ENCODE results near the gene CAPN1. TPM values are rescaled to one million over a fixed set of nuclear protein-coding genes. Genes with fewer than 3 reads are reported as not detected.

CAPN1 gene
- total and polyA plus RNA-seq, 9 of the 15 experiments (the other 6 are each of a cell fraction or from before 2014, with no cell fraction given), result 3.5 to 199 (median 61.6) TPM

DNA sequence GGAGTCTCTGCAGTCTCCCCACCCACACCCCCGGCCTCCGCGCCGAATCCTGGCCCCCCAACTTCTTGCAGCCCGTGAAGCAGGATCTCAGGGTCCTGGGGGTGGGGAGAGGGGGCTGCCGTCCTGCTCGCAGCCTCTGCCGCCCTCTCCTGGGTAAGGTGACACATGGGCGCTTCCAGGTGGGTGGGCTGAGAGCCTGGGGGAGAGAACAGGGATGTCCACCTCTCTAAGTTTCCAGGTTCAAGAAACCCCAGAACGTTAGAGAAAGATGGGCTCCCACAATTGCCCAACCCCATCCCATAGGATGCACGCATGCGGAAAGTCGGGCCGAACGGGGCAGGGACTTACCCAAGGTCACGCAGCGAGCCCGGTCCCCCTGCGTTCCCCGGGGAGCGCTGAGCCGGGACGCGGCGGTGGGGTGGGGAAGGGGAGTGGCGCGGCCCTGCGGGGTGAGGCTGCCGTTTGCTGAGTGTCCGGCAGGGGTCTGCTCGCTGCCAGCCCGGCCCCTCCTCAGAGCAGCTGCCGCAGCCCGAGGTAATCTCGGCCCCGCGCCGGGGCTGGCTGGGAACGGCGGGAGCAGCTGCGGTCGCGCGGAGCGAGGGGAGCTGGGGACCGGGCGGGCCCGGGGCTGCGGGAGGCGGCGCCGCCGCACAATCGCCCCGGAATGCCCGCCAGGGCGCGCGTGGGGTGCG is 705 bp upstream of the CAPN1 start (continued):
- no peak for TF ChIP-seq CHD7 (IDR thresholded peaks at IDR 0.05; ENCODE audit: low read depth, low read length)
- TF ChIP-seq ZNF586 (CRISPR knock-in tag; conservative IDR thresholded peaks at IDR 0.05), result no peak
- TF ChIP-seq NFRKB (IDR thresholded peaks at IDR 0.05; ENCODE audit: low read depth), result no peak
- TF ChIP-seq ZNF740 (CRISPR knock-in tag; IDR thresholded peaks at IDR 0.05), result no peak
- no peak for TF ChIP-seq ZNF740 (tag; IDR thresholded peaks at IDR 0.05)
- no peak for TF ChIP-seq DACH1 (IDR thresholded peaks at IDR 0.05; ENCODE audit: partially characterized antibody)
- no peak for TF ChIP-seq ZNF146 (CRISPR knock-in tag; IDR thresholded peaks at IDR 0.05; ENCODE audit: unreplicated experiment)
- TF ChIP-seq, protein P1, sequence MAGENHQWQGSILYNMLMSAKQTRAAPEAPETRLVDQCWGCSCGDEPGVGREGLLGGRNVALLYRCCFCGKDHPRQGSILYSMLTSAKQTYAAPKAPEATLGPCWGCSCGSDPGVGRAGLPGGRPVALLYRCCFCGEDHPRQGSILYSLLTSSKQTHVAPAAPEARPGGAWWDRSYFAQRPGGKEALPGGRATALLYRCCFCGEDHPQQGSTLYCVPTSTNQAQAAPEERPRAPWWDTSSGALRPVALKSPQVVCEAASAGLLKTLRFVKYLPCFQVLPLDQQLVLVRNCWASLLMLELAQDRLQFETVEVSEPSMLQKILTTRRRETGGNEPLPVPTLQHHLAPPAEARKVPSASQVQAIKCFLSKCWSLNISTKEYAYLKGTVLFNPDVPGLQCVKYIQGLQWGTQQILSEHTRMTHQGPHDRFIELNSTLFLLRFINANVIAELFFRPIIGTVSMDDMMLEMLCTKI (IDR thresholded peaks at IDR 0.05; ENCODE audit: partially characterized antibody), result no peak
- no peak for TF ChIP-seq HLTF (IDR thresholded peaks at IDR 0.05)
- no peak for TF ChIP-seq IRF2 (CRISPR knock-in tag; IDR thresholded peaks at IDR 0.05)

All from K562 (cell line).